Glomerular visceral epithelial cell (primary cell): ENCODE results near the gene GPR153.
A peak's percentile ranks its signal among the peaks of the same experiment; 100 is the strongest.

ENCODE experiments used
- DNase-seq: peaks from one replicate; pipeline ENCODE4 v3.0.0-alpha.2; 2016; ENCODE audit errors: extremely low spot score

Gene GPR153

DNA sequence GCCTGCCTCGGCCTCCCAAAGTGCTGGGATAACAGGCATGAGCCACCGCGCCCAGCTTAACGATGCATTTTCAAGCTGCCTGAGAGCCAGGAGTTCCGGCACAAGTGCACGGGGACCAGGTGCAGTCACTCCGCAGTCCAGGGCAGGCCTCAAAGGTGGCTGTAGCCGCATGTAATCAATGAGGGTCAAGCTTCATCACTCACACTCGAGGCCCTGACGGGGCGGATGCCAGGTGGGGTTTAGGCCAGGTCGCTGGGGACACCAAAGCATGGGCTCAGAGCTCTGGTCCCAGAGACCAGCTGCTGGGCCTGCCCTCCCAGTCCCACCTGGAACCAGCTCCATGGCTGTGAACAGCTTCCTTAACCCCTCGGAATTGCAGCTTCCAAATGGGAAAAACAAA lies 26.1 kb upstream of the GPR153 start:
- no peak for DNase-seq

DNA sequence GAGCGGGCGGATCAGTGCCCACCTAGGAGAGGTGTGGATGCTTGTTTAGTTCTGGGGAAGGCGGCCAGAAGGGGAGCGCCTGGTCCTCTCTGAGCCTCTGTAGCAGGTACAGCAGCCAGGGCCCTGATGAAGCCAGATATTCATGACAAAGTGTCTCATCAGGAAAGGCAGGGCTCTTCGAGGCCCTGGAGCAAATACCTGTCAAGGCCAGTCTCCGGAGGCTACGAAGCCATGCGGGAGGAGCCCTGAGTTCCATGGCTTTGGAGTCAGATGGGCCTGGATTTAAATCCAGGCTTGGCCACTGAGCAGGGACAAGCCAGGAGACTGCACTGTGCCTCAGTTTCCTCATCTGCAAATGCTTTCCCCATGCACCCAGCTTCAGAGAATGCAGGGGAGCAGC lies 25.4 kb upstream of the GPR153 start:
- DNase-seq = no peak

DNA sequence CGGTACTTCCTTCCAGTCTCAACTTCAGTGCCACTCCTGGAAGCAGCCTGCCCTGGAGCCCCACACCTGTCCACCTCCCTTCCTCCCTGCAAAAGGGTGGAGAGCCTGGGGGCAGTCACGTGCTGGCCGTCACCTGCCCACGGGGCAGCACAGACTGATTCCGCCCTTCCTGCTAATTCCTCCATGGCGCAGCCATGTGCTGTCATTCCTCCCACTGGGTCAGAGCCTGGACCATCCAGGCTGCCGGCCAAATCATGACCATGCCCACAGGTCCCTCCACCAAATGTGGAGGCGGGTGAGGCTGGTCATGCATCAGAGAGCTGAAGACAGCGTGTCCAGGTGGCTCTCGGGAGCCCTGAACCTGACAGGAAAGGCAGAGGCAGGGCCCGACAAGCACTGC lies 24.4 kb upstream of the GPR153 start:
- no peak for DNase-seq

DNA sequence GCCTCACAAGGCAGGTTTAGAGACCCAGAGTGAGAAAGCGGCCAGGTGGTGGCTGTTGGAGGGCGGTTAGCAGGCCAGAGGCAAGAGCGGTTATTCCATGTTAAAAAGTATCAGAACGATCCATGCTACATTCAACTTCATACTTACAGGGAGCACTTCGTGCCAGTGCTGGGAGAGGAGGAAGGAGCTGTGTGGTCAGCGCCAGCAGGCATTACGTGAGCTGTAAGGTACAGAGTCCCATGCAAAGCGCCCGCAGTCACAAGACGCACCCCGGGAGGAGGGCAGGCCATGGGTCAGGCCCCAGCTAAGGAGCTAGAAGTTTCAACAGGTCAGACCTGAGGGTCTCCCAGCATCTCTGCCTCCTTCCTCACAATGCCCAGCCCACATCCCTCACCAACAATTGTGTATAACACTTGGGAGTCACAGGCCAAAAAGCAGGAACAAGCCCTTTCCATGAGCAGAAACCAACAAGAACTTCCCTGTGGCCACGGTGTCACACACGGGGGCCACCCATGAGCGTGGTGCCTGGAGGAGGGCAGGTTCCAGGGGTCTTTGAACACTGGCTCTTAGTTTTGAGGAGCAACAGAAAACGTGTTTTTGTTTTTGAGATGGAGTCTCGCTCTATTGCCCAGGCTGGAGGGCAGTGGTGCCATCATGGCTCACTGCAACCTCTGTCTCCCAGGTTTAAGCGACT lies 21.8 kb upstream of the GPR153 start:
- DNase-seq = no peak

DNA sequence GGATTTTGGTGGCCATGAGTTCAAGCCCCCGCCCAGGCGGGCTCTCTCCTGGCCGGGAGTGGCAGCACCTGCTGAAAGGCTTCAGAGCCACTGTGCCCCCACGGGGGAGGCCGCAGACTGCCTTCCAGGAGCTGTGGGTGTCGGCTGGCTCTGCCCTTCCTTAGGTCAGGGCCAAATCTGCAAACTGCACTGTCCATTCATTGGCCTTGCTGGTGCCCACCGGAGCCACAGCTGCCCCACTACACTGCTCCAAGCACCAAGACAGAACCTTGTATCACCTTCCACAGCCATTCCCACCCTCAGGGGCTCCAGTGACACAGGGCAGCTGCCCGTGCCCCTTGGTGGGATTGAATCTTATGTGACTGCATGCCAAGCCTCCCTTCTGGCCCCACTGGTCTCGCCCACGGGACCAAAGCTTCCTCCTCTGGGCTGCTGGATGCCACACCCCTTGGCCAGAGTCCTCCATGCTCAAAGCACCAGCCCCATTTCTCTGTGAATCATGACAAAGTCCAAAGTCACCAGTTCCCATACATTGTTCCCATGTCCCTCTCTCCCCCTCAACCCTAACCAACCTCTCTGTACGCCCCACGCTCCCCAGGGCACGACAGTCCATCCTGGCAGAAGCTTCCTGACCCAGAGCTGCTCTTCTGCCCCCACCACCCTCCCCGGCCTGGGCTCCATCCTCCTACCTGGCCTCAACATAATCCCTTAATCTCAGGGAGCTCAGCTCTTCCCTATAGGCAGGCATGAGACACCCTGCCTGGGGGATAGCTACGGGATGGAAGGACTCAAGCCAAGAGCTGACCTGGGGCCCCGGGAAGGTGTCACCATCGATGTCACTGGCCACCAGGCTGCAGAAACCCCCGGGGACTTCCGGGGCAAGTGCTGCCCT lies 20.9 kb upstream of the GPR153 start:
- no peak for DNase-seq

DNA sequence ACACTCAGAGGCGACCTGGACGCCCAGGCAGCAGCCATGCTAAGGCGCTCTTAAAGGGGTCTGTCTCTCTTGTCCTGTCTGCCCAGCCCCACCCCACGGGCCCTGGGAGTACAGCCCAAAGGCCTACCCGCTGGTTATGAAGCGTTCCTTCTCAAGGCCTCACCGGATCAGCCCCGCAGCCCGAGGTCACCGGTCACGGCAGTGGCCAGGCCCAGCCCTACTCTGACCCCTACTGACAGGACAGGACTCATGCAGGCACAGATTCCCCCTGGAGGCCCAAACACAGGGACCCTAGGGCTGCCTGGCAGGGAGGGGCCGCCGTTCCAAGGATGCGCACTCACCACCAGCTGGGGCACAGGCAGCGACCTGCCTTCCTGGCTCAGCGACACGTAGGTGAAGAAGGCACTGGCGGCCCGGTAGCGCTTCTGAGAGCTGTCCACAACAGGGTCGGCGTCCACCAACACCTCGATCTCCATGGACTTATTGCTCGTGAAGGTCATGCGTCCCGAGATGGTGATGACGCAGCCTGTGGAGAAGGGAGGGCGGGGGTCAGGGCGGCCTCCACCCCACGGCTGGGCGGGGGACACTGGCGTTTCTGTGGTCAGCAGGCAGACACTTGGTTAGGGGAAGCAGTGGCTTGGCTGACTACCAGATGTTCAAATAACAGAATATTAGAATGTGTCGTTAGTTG lies 20.0 kb upstream of the GPR153 start:
- no peak for DNase-seq

DNA sequence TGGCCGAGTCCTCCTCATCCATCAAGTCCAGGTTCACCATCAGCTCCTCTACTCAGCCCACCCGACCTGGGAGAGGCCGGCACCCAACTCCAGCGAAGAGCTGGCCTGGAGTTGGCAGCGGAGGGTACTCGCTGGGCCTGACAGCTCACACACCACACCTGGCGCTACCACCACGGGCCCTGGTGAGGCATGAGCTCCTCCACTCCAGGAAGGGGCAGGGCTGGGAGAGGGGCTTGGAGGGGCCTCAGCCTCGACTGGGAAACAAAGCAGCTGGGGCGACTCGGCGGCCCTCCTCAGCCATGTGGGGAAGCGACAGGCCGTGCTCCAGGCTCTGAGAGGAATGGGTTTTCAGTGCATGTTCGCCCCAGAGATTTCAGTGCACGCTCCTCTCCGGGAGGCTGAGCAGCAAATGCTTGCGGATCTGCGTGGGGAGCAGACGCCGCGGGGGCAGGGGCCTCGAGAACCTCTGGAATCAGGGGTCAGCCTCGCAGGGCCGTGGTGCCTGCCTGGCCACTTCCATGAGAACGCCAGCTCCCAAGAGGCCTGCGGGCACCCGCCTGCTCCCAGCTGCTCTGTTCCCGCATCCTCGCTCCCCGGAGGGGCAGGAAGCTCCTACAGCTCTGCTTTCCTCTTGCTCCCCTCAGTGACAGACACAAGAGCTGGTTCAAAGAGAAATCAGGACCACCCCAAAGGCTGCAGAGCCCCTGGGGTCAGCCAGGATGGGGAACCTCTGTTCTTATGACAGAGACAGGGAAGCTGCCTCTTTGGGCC lies 18.9 kb upstream of the GPR153 start:
- no peak for DNase-seq

DNA sequence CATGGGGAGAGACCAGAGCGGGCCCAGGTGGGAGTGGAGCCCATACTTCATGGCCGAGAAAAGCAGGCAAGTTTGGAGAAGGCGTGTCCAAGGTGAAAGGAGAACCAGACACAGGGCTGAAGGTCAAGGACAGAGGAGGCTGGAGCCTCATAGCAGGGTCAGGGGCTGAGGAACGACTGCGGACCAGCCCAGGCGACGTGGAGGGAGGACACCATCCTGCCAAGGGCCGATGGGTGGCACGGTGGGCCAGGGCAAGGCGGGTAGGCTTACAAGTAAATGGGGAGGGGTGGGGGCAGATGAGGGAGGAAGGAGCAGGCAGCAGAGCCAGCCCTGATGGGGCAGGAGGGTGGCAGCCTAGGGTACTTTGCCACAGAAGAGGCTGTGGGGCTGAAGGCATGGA lies 18.2 kb upstream of the GPR153 start:
- no peak for DNase-seq

DNA sequence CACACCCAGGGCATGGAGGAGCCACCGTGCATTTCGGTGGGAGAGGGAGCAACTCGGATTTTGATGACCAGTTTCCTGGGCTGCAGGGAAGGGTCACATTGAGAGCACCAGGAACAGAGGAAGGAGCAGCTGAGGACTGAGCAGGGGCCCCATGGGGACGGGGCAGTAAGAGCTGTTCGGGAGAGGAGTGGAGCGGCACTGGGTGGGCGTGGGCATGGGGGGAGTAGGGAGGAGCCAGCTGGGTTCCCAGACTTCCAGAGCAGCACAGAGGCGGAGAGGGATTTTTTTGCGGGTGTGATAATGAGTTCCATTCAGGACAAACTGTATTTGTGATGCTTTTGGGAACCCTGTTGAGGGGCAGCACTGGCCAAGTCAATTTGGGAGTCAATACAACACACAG lies 17.4 kb upstream of the GPR153 start:
- no peak for DNase-seq

DNA sequence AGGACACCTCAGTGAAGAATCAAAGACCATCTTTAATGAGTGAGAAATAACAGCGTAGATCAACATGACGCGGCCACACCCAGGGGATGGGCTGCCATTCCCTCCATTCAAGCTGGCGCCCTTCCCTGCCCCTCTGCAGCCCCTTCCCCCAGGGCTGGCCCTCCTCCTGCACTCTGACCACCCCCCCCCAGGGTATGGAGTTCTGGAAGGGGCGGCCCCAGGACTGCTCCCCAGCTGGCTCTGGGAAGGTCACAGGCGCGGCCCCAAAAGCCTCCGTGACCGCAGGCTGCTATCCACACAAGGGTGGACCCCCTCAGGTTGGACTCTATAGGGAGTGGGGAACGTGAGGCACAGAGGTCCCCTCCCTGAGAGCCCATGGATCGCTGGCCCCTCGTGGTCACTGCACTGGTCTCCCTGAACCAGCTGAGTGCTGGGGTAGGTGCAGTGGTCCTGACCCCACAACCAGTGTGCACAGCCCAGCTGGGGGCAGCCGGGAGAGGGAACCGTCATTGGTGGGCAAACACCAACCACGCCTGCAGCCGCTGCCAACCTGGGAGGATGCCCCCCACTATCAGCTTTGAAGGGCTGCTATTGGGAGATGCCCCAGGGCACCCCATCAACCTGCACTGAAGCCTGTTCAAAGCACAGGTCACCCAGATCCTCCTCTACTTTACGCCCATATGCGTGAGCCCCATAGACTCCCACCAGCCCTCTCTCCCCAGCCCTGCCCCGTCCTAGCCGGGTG lies 16.1 kb upstream of the GPR153 start:
- DNase-seq = no peak

DNA sequence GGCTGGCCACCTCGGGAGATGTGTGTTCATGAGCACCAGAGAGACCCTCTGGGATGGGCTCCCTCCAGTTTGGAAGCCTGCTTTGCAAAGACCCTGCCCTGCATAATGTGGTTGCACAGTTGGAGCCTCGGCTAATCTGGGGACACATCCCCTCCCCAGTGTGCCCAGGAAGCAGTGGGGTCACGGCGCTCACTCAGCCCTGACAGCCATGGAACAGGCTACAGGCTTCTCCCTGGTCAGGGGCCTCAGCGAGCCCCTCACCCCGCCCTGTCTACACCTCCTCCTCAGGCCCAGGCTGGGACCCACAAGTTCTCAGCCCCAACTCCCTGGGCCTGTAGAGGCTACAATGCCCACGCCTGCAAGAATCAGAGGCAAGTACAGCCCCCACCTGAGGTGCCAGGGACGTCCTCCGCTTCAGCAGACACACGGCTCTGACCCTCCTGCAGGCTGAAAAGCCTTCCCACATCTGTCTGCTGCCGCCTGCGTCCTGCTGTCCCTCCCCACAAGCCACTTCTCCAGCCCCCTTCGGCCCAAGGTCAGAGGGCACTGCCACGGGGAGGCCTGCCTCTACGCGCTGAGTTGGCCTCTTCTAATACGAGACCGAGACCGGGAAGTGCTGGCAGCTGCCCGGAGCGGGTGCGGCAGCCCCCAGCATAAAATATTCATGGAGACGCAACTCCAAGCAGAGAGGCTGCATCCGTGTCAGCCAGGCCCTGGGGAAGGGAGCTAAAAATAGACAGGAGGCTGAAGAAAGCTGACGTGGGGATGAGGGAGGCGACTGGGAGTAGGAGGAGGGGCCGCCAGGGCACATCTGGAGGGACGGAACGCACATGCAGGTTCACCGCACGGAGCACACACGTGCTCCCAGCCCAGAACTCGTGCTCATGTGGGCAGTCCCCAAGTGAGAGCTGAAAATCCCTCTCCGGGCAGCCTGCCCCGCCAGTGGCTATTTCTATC lies 15.2 kb upstream of the GPR153 start:
- no peak for DNase-seq

DNA sequence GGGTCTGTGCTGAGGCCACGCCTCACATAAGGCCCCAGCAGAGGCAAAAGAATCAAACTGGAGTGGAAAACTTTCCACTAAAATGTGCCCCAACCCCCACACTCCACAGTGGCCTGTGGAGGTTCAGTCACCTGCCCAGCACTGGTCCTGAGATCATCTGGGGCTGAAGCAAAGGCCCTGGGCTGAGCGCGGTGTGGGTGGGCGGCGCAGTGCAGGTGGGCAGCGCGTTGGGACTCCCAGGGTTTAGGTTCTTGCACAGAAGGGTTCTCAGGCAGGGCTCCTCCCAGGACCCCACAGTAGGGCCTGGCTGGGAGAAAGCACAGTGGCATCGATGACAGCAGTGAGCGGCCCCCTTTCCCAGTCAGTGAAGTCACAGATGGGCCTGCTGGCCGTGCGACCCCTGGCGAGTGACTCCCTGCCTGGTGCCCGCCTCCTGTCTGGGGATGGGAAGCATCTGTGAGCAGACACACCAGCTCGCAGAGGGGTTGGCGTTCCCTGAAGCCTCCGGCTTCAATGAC lies 13.8 kb upstream of the GPR153 start:
- DNase-seq = no peak

DNA sequence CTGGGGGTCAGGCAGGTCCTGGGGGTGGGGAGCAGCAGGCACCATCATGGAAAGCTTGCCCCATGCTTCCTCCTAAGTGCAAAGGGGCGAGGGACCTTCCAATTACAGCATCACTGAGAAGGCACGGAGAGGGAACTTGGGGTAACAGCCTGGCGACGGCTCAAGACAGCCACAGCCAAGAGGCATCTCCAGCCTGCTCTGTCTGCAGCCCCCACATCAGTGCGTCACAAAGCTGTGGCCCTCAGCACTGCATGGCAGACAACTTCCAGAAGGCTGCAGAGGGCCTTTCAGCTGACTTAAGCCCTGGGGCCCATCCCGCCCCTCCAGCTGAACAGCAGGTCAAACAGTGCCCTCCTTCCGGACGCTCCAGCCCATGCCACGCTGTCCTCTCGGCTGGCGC lies 13.2 kb upstream of the GPR153 start:
- DNase-seq = no peak

DNA sequence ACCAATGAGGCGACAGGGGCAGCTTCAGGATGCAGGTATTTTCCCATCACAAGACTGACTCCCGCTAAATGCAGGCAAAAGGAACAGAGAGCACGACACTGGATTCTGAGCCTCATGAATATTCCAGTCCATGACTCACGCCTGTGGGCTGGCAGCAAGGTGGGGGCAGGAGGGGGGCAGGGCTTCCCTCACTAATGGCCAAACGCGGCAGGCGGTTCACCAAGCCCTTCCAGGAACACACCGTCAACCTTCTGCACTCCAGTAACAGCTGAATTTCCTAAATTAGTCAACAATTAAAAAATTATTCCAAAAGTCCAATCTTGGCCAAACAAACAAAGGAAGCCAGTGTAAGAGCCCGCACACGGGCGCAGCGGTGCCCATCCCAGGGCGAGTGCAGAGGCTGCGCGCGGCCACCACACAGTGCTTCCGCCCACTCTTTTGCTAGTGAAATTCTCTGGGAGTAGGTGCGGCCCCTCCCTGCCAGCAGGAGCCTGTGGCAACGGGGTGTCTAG lies 12.5 kb upstream of the GPR153 start:
- peak; percentile 63 for DNase-seq

DNA sequence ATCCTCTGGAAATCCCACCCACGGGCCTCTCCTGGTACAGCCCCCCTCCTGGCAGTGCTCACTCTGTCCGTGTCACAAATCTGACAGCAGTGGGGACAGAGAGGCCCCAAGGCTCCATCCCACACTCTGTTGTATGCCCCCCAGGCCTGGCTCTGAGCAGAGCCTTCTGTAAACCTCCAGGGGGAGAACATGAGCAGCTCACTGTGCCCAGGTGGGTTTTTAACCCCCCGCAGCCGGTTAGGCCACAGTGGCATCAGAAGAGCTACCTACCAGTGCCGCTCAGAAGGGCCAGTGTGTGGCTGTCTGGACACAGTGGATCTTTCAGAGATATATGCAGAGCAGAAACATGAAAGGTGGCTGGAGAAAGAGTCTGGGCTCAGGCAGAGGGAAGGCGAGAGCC lies 12.0 kb upstream of the GPR153 start:
- DNase-seq = no peak

DNA sequence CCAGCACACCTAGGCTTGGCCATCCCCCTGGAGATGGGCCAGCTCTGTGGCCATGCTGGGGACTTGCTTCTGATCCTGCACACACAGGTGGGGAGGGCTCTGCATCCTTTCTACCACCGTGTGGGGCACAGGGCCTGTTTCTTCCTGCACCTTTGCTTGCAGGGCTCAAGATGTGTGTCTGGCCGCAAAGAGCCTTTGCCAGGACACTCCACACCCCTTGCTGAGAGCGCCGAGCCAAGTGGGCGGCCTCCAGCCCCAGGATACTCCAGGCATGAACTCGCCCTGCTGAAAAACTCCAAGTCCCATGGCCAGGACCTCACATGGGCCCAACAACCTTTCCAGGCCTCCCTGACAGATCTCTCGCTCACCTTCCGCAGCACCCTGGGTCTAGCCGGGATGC lies 11.6 kb upstream of the GPR153 start:
- no peak for DNase-seq

DNA sequence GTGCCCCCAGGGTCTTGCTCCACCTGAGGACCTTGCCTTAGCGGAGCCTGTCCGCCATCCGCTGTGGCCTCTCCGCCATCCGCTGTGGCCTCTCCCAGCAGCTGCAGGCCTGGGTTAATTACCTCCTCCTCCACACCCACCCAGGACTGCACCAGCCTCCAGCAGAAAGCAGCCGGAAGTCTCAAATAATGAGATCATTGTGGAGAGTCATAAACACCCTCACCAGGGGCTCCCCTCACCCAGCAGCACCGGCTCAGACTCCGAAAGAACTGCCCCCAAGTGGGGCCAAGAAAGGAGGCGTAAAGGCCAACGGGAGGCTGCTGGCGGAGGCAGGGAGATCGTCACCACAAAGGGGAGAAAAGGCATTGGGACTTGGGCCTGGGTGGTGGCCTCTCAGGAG lies 10.7 kb upstream of the GPR153 start:
- DNase-seq = no peak

DNA sequence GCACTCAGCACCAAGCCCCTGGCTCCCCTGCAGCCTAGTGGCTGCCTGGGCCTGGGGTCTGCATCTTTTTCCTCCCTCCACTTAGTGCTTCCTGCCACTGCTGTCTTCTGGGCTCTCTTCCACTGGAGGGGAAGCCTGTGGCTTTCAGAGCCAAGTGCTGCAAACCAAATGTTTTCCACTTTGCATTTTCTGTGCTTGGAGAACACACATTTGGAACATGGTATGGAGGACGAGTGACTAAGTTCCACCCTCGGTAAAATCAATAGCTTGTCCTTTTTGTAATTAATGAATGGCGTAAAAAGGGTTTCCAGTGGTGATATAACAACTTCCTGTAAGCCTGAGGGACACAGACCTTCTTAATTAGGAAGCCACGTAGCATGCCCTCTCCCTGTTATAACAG lies 10.1 kb upstream of the GPR153 start:
- no peak for DNase-seq

DNA sequence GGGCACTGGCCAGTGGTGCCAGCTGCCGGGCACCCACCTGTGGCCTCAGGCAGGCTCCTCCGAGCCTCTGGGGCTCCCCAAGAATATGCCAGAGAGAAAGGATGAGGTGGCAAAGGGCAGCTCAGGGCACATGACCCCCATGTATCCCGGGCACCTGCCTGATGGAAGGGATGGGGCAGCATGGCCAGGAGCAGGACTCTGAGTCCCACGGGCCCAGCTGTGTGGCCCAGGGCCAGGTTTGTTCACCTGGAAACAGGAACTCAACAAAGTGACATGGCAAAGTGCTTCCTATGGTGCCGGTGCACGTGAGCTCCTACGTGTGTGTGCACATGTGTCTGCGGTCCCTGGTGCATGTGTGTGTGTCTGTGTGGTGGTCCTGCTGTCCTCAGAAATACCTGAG lies 9.5 kb upstream of the GPR153 start:
- DNase-seq = no peak
